Right lobe of liver (tissue), 6 donors: ENCODE data around the gene NLRP14. TPM values are rescaled to one million over a fixed set of nuclear protein-coding genes. Genes with fewer than 3 reads are reported as not detected.

ENCODE experiments used
- ATAC-seq, 4 donors: fragments of 200-7000 bp; cut with Tn5 transposase; one replicate each; pipeline ENCODE4 v1.9.1; 2020; ENCODE audit warnings: mild to moderate bottlenecking in 4 of 4, moderate library complexity in 4 of 4
- DNase-seq, 3 donors: peaks; one replicate each; pipeline ENCODE4 v3.0.0-alpha.2; 2020
- H3K27ac ChIP-seq, 3 donors: fragments of 200-600 bp; one replicate each; pipeline ENCODE4 v1.8.0; 2022
- H3K27me3 ChIP-seq, 2 donors: fragments of 200-600 bp; one replicate each; pipeline ENCODE4 v1.8.0; 2022
- H3K36me3 ChIP-seq, 4 donors: fragments of 200-600 bp; sonication (generic) in 1 of 4; one replicate each; pipeline versions ENCODE4 v1.5.1 to v1.8.0; 2017 to 2022; ENCODE audit warnings: control low read depth in 1 of 4
- H3K4me1 ChIP-seq, 4 donors: fragments of 200-600 bp; sonication (generic) in 1 of 4; one replicate each; pipeline versions ENCODE4 v1.5.1 to v1.8.0; 2017 to 2022; ENCODE audit warnings: control low read depth in 1 of 4
- H3K4me3 ChIP-seq, 3 donors: fragments of 200-600 bp; one replicate each; pipeline ENCODE4 v1.8.0; 2022
- H3K9me3 ChIP-seq, 4 donors: fragments of 200-600 bp; sonication (generic) in 1 of 4; one replicate each; pipeline versions ENCODE4 v1.5.1 to v1.8.0; 2017 to 2022; ENCODE audit warnings: control low read depth in 1 of 4
- POLR2A ChIP-seq: fragments of 450-650 bp; IDR thresholded peaks from one replicate; pipeline ENCODE4 v1.6.1; 2017; ENCODE audit warnings: antibody characterized with exemption, mild to moderate bottlenecking
- WGBS: methylation state at CpG from one replicate; pipeline ENCODE4 v1.1.6; 2018; ENCODE audit warnings: low coverage, low lambda C conversion rate; ENCODE audit not compliant: insufficient coverage; ENCODE audit errors: missing lambda C conversion rate; 5-methylcytosine and 5-hydroxymethylcytosine counted together
- intact Hi-C, 2 donors: fragments of 100-400 bp; cut with DNase I; formaldehyde crosslinking; loops; one replicate each; pipeline versions ENCODE4 v1.11.2 to v1.14.1; 2022
- total RNA-seq, 6 experiments: library from RNA; depleted of rRNA in 2 of 6; stranded (reverse); fragments of >200 nt in 2 of 6; fragmentation: NEBNext Ultra II Directional in 3 of 6; extraction: Animal tissue kit (Norgen Biotek cat#: 25700) in 3 of 6; gene quantifications; one replicate each; pipeline versions ENCODE4 v1.1.0 to v1.2.4, GENCODE V29; 2016 to 2023
- TF ChIP-seq, protein P1 (sequence below), 4 donors: fragments of 200-600 bp in 3 of 4; fragments of 450-650 bp in 1 of 4; IDR thresholded peaks; one replicate each; pipeline versions ENCODE4 v1.5.1 to v1.8.0; 2016 to 2022; ENCODE audit warnings: antibody characterized with exemption in 4 of 4, mild to moderate bottlenecking in 2 of 4
- donor health status: DM: no; HTN: yes; CAD: no.
- donor health status: DM: no; HTN: no; CAD: no.
- donor health status: DM: no; HTN: no; CAD: no.
- donor health status: DM: no; HTN: yes; CAD: no.
- donor health status: DM: no; HTN: yes; CAD: no.

Gene NLRP14
- total RNA-seq, 6 experiments from 2014 or later: 0.07 to 0.26 (median 0.10) TPM; not detected in 2

DNA sequence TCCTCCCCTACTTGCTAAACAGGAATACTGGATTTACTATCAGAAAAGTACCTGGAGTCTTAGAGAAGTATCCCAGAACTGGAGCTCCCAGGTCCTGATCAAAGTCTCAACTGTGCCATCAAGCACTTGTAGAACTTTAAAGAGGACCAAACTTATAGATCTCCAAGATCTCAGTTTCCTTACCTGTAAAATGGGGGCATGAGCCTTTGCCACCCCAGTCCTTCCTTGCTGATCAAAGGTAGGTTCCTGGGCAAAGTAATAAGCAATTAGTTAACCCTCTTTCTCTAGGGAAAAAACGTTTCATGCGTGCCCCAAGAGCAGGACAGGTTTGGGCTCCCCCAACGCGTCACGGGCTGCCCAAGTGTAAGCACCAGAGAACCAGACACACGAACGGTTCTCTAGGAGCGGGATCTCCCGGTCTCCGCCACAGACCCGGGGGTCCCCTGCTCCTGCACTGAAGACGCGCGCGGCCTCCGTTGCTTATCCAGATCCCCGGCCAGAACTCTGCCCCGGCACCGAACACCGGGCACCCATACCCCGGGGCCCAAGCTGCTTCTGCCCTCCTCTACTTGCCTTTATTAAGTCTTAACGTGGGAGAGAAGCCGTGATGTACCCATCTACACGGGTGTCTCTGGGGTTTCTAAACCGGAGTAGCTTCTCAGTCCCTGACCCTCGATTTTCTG, 638 bp upstream of the NLRP14 start:
- Histone ChIP-seq H3K9me3 (no peaks in the 10 kb centered on the region), H3K4me1 (peaks cover 0 to 12% (median 0%) of the 10 kb centered on the region in 4 donors), H3K27me3 (no peaks in the 10 kb centered on the region), H3K27ac (peak overlapping the region; percentile 14 to 45 (median 38)), H3K4me3 (peak overlapping the region; percentile 65 to 82 (median 71)), H3K36me3 (no peaks in the 10 kb centered on the region)
- intact Hi-C loops: no loop called here
- TF ChIP-seq, protein P1, sequence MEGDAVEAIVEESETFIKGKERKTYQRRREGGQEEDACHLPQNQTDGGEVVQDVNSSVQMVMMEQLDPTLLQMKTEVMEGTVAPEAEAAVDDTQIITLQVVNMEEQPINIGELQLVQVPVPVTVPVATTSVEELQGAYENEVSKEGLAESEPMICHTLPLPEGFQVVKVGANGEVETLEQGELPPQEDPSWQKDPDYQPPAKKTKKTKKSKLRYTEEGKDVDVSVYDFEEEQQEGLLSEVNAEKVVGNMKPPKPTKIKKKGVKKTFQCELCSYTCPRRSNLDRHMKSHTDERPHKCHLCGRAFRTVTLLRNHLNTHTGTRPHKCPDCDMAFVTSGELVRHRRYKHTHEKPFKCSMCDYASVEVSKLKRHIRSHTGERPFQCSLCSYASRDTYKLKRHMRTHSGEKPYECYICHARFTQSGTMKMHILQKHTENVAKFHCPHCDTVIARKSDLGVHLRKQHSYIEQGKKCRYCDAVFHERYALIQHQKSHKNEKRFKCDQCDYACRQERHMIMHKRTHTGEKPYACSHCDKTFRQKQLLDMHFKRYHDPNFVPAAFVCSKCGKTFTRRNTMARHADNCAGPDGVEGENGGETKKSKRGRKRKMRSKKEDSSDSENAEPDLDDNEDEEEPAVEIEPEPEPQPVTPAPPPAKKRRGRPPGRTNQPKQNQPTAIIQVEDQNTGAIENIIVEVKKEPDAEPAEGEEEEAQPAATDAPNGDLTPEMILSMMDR (IDR thresholded peaks at IDR 0.05): no peak
- TF ChIP-seq POLR2A: no peak
- 0% methylated on average over 9 of the region's 26 CpGs for WGBS
- peak; percentile 28 to 37 (median 33) for ATAC-seq
- peak; percentile 35 to 55 (median 47) for DNase-seq

DNA sequence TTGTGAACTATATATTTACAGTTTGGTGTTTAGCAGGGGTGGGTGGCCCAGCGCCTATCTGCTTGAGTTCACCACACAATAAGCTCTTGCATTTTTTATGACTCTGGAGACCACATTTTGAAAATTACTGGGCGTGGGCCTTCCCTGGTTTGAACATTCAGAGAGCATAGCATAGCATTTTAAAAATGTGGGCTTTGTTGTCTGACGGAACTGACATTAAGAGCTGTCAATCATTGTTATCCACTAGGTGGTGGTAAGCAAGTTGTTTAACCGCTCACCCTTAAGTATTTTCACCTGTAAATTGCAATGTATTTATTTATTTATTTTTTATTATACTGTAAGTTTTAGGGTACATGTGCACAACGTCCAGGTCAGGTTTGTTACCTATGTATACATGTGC, 1.0 kb downstream of the NLRP14 start:
- H3K4me1 ChIP-seq: peaks cover 0 to 12% (median 0%) of the 10 kb centered on the region in 4 donors
- H3K27me3 ChIP-seq: no peaks in the 10 kb centered on the region
- no peaks in the 10 kb centered on the region for H3K36me3 ChIP-seq
- H3K27ac ChIP-seq: no peak overlapping the region
- H3K9me3 ChIP-seq: no peaks in the 10 kb centered on the region
- no peak for TF ChIP-seq POLR2A
- TF ChIP-seq, protein P1 (IDR thresholded peaks at IDR 0.05): no peak
- H3K4me3 ChIP-seq: peak overlapping the region in 1 of 3 donors; percentile 71
- ATAC-seq: no peak
- intact Hi-C loops: no loop called here
- WGBS: 74% methylated on average over 5 of the region's 5 CpGs
- no peak for DNase-seq

DNA sequence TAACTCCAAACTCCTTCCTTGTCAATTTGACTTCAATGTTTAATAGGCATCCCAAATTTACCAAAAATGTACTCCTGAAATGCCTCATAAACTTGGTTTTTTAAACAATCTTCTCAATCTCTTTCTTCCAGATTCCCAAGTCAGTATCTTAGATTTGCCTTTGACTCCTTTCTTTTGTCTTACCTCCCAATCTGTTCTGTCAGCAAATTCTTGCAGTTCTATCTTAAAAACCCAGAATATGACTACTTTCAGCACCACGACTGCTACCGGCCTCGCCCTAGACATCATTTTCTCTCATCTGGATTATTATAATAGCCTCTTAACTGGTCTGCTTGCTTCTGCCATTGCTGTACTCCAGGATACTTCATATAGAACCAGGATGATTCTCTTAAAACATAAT, 7.9 kb downstream of the NLRP14 start:
- no peak for ATAC-seq
- Histone ChIP-seq H3K27me3 (no peaks in the 10 kb centered on the region), H3K36me3 (no peaks in the 10 kb centered on the region), H3K4me3 (no peak overlapping the region), H3K27ac (no peak overlapping the region), H3K4me1 (peaks cover 0 to 15% (median 2%) of the 10 kb centered on the region in 4 donors), H3K9me3 (no peaks in the 10 kb centered on the region)
- no peak for DNase-seq
- WGBS: 86% methylated on average over 3 of the region's 3 CpGs
- intact Hi-C loops: no loop called here
- TF ChIP-seq POLR2A: no peak
- TF ChIP-seq, protein P1 (IDR thresholded peaks at IDR 0.05): no peak

DNA sequence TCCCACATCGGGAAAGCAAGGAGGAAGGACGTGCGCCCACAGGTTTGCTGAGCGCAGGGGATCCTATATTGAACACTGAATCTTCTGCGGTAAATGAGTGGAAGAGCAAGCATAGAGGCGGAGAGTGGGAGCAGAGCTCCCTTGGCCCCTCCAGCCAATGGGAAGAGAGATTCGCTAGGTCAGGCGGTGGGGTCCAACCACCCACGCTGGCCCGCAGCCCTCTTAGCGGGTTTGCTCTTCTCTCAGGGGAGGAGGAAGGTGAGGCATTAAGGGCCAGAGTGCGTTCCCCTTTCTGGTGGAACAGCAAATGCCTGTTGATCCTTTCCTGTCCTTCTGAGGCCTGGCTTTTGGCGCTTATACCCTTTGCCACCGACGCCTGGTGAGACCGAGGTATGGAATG, 10.6 kb downstream of the NLRP14 start:
- 87% methylated on average over 8 of the region's 16 CpGs for WGBS
- DNase-seq: no peak
- Histone ChIP-seq H3K27ac (no peak overlapping the region), H3K27me3 (no peaks in the 10 kb centered on the region), H3K4me3 (no peak overlapping the region), H3K4me1 (peaks cover 0 to 23% (median 4%) of the 10 kb centered on the region in 4 donors), H3K36me3 (no peaks in the 10 kb centered on the region), H3K9me3 (no peaks in the 10 kb centered on the region)
- TF ChIP-seq POLR2A: no peak
- TF ChIP-seq, protein P1 (IDR thresholded peaks at IDR 0.05): no peak
- ATAC-seq: no peak
- intact Hi-C loops: no loop called here
